Fibroblast of villous mesenchyme (primary cell): ENCODE results near the gene MYO16. TPM values are rescaled to one million over a fixed set of nuclear protein-coding genes. Genes with fewer than 3 reads are reported as not detected.

Experiments
- DNase-seq: peaks from one replicate; pipeline ENCODE4 v3.0.0-alpha.2; 2010; ENCODE audit warnings: low read depth
- H3K4me3 ChIP-seq: 2 replicates; pipeline ENCODE4 v1.5.1; 2011; ENCODE audit warnings: low read depth, mild to moderate bottlenecking, low read length
- total RNA-seq: library from RNA; depleted of rRNA; stranded (reverse); fragments of >200 nt; gene quantifications from 2 replicates; pipeline ENCODE4 v1.2.3, GENCODE V29; 2012
- TF ChIP-seq, protein P1 (sequence below): IDR thresholded peaks from 2 replicates; pipeline ENCODE4 v1.5.1; 2012; ENCODE audit warnings: low read depth, mild to moderate bottlenecking, low read length; ENCODE audit not compliant: insufficient read depth

MYO16 gene
- total RNA-seq, 1 donor: 0.86 TPM

DNA sequence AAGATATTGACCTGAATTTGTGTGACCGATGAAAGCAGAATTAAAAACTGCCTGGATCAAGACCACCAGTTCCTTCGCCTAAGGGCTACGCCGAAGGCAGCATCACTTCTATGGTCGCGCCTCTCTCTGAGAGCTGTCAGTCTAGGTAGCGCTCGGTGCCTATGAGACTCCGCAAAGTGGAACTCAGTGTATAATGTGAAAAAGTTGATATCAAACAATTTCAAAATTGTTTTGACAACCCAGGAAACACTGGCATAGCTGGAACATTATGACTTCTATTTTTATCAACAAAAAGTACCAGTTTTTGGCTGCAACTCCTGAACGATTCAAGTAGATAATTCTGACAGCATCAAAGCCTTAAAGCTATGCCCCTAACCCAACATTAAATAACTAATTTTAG is 223.6 kb downstream of the MYO16 start:
- H3K4me3 ChIP-seq: no peak overlapping the region
- TF ChIP-seq, protein P1, sequence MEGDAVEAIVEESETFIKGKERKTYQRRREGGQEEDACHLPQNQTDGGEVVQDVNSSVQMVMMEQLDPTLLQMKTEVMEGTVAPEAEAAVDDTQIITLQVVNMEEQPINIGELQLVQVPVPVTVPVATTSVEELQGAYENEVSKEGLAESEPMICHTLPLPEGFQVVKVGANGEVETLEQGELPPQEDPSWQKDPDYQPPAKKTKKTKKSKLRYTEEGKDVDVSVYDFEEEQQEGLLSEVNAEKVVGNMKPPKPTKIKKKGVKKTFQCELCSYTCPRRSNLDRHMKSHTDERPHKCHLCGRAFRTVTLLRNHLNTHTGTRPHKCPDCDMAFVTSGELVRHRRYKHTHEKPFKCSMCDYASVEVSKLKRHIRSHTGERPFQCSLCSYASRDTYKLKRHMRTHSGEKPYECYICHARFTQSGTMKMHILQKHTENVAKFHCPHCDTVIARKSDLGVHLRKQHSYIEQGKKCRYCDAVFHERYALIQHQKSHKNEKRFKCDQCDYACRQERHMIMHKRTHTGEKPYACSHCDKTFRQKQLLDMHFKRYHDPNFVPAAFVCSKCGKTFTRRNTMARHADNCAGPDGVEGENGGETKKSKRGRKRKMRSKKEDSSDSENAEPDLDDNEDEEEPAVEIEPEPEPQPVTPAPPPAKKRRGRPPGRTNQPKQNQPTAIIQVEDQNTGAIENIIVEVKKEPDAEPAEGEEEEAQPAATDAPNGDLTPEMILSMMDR: no peak
- DNase-seq: no peak

DNA sequence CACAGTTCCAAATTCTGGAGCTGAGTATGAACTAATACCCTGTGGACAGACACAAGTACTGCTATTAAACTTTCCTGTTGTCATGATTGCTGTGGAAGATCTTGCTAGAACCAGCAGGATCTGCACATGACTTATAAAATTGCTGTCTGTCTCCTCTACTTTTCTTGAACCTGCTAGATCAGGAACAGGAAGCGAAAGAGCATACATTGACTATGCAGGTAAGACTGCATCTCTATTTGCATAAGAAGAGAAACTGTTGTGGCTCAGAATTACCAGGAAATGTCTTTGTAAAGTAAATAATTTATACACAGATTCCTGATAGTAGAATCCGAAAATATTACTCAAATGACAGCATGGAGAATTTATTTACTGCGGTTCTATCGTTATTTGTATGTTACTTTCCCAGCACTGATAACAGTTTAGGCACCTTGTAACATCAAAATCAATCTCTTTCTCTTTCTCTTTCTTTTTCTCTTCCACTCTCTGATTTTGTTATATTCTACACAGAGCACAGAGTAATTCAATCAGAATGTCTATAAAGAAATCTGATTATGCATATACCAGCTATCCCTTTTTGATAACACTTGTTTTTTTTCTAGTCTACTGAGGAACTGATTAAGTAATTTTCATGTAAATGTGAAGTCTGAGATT is 226.5 kb downstream of the MYO16 start:
- DNase-seq: no peak
- TF ChIP-seq, protein P1: no peak
- no peak overlapping the region for H3K4me3 ChIP-seq

DNA sequence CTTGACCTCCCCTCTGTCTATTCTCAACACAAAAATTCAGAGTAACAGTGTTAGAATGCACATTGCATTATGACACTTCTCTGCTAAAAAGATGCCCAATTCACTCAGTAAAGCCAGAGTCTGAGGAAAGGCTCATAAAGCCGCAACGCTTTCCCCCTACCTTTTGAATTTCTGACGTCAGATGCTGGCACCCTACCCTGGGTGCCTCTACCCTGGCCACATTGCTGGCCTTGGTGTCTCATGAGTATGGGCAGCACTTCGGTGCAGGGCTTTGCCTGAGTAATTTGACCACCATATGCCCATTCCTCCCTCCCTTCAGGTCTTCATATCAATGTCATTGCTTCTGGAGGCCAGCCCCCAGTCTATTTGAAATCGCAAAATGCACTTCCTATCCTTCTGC is 229.3 kb downstream of the MYO16 start:
- H3K4me3 ChIP-seq: no peak overlapping the region
- DNase-seq: no peak
- TF ChIP-seq, protein P1: no peak

DNA sequence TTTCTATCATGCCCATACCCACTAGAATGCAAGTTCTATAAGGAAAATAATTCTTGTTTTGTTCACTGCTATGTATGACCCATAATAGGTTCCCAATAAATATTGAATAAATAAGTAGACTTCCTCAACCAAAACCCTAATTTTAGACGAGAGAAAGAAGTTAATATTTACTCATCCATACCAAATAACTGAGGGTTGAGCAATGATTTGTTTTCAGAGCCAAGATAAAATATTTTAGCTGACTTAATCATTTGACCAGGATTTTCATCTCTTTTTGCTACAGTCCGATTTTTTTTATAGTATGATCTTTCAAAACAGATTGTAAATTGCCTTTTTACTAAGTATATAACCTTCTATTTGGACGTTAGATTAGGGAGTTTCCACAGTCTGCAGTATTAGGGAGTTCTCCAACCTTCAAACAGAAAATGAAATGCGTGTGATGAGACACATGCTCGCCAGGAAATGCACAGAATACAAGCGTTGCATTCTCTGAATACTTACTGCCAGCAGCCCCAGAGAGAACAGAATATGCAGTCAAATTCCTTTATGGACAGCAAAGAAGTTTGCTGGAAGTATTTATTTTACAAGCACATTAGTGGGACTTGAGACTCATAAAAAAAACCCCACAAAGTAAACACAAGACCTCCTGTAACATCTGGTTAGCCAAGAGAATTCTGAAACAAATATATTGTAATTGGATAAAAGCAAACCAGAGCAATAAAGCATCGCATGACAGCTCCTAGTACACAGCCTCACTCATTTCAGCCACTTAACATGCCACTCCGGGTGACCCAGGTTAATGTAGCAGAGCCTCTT is 230.0 kb downstream of the MYO16 start:
- DNase-seq: peak; percentile 95
- peak overlapping the region; percentile 19 for H3K4me3 ChIP-seq
- TF ChIP-seq, protein P1: no peak

DNA sequence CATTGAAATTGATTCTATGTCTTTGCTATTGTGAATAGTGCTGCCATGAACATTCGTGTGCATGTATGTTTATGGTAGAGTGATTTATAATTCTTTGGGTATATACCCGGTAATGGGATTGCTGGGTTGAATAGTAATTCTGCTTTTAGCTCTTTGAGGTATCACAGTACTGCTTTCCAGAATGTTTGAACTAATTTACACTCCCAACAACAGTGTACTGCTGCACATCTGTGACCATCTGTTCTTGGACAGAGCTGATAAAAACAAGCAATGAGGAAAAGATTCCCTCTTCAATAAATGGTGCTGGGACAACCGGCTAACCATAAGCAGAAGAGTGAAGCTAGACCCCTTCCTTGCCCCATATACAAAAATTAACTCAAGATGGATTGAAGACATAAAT is 231.0 kb downstream of the MYO16 start:
- TF ChIP-seq, protein P1: no peak
- peak; percentile 37 for DNase-seq
- no peak overlapping the region for H3K4me3 ChIP-seq

DNA sequence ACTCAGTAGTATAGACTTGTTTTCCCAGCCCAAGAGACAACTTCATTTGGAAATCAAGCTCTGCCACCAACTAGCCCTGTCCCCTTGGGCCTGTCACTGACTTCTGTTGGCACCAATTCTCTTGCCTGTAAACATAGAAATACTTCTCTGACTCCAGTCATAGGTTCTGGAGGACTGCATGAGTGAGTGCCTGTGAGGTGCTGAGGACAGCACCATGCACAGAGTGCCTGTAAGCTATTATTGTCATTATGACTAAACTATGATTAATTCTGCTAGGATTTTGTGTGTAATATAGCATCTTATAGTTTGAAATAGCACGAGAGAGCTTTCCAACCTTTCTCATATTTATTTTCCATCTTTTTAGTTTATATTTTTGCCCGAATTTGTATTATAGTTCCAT is 247.9 kb downstream of the MYO16 start:
- TF ChIP-seq, protein P1: no peak
- H3K4me3 ChIP-seq: no peak overlapping the region
- no peak for DNase-seq

DNA sequence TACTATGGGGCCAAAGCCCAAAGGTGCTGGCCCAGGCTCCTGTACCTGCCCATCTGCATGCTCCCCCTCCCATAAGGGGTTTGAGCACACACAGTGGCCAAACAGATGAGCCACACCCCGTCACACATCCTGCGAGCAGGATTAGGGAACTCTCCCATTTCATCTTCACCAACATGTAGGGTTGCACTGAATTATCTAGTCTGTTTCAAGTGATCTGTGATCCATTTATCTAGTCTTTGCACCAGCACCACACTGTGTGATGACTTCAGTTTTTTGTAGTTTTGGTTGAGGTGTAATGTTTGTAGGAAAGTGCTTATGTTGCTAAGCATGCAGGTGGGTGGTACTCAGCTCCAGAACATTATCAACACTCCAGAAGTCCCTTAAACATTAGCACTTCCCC is 249.3 kb downstream of the MYO16 start:
- TF ChIP-seq, protein P1: no peak
- DNase-seq: no peak
- H3K4me3 ChIP-seq: no peak overlapping the region
